K562 (cell line): Measurements from ENCODE around the gene GRIK1. TPM values are rescaled to one million over a fixed set of nuclear protein-coding genes. Genes with fewer than 3 reads are reported as not detected.

Source experiments
- ATAC-seq: fragments of 200-7000 bp; cut with Tn5 transposase; 3 replicates; pipeline ENCODE4 v1.9.1; 2020; ENCODE audit warnings: moderate library complexity
- BruUV-seq: library from RNA; stranded (reverse); fragments of 400-500 nt; replicated peaks from 2 replicates; lab custom pipeline; 2021; lab: Mats Ljungman, UMichigan
- CTCF ChIA-PET: fragments of 300-600 bp; formaldehyde crosslinking; extraction: SDS; loops from one replicate; lab custom pipeline; 2021; ENCODE audit warnings: low intra/inter-chr PET ratio; lab: Yijun Ruan, JAX
- POLR2A ChIA-PET: fragments of 300-600, 350-650 bp; sonication (Branson Sonifier 250); formaldehyde crosslinking; extraction: SDS; loops from one replicate; lab custom pipeline; 2021; ENCODE audit warnings: antibody characterized with exemption, inconsistent platforms; lab: Yijun Ruan, JAX
- DNase-seq, 4 experiments: peaks; one replicate each; pipeline versions ENCODE4 v3.0.0 to v3.0.0-alpha.2; 2011 to 2018; ENCODE audit warnings: low spot score in 3 of 4, mixed read lengths in 3 of 4; ENCODE audit errors: extremely low read depth in 1 of 4
- FAIRE-seq: peaks from 2 replicates; lab custom pipeline; 2011; peaks lifted over from hg19 to GRCh38; lab: Jason Lieb, UNC
- H2AFZ ChIP-seq: 2 replicates; pipeline ENCODE4 v1.6.0; 2011; ENCODE audit warnings: low read depth, low read length, control low read depth, inconsistent platforms
- H3K27ac ChIP-seq: fragments of 200-600 bp; 3 replicates; pipeline ENCODE4 v1.8.0; 2011; ENCODE audit warnings: low read depth, mild to moderate bottlenecking, control low read depth, inconsistent platforms, low read length, moderate library complexity, mixed read lengths; ENCODE audit errors: extremely low read depth
- H3K27me3 ChIP-seq, 2 experiments: fragments of 300-600 bp in 1 of 2; 2 replicates in 1 of 2; 3 replicates in 1 of 2; pipeline versions ENCODE4 v1.6.0 to v1.8.0; 2011; ENCODE audit warnings: inconsistent platforms in 2 of 2, low read length in 2 of 2, mild to moderate bottlenecking in 1 of 2, mixed read lengths in 1 of 2, moderate library complexity in 1 of 2; ENCODE audit not compliant: control insufficient read depth in 2 of 2, insufficient read depth in 2 of 2
- H3K36me3 ChIP-seq: fragments of 300-600 bp; 3 replicates; pipeline ENCODE4 v1.8.0; 2011; ENCODE audit warnings: mild to moderate bottlenecking, low read length, inconsistent platforms; ENCODE audit not compliant: control insufficient read depth, insufficient read depth
- H3K4me1 ChIP-seq, 2 experiments: fragments of 200-600 bp in 1 of 2; replicated peaks in 1 of 2; 2 replicates in 1 of 2; 3 replicates in 1 of 2; pipeline versions ENCODE4 v1.5.1 to v1.8.0; 2011; ENCODE audit warnings: inconsistent platforms in 2 of 2, low read length in 2 of 2, mild to moderate bottlenecking in 1 of 2, mixed read lengths in 1 of 2, moderate library complexity in 1 of 2; ENCODE audit not compliant: control insufficient read depth in 2 of 2, insufficient read depth in 2 of 2
- H3K4me2 ChIP-seq: 2 replicates; pipeline ENCODE4 v1.6.1; 2011; ENCODE audit warnings: low read length, control low read depth, inconsistent platforms, mixed read lengths; ENCODE audit not compliant: insufficient read depth
- H3K4me3 ChIP-seq: fragments of 200-600 bp; sonication (generic), shearing (Covaris generic); 2 replicates; pipeline ENCODE4 v1.5.1; 2016; ENCODE audit warnings: control low read depth, inconsistent platforms
- H3K79me2 ChIP-seq: fragments of 200-600 bp; 3 replicates; pipeline ENCODE4 v1.8.0; 2011; ENCODE audit warnings: low read length, inconsistent platforms; ENCODE audit not compliant: control insufficient read depth, insufficient read depth
- H3K9ac ChIP-seq, 2 experiments: 2 replicates each; pipeline versions ENCODE4 v1.6.0 to v1.6.1; 2011; ENCODE audit warnings: low read depth in 2 of 2, low read length in 2 of 2, control low read depth in 1 of 2, inconsistent platforms in 1 of 2, mild to moderate bottlenecking in 1 of 2, mixed read lengths in 1 of 2; ENCODE audit not compliant: insufficient read depth in 1 of 2
- H3K9me1 ChIP-seq: one replicate; pipeline ENCODE4 v1.6.0; 2011; ENCODE audit warnings: inconsistent platforms, mild to moderate bottlenecking, low read length, moderate library complexity; ENCODE audit not compliant: control insufficient read depth, insufficient read depth
- H3K9me3 ChIP-seq: replicated peaks from 2 replicates; pipeline ENCODE4 v1.5.1; 2011; ENCODE audit warnings: low read depth, low read length, inconsistent platforms; ENCODE audit not compliant: control insufficient read depth, insufficient read depth
- H4K20me1 ChIP-seq: replicated peaks from 2 replicates; pipeline ENCODE4 v1.6.1; 2011; ENCODE audit warnings: low read length, inconsistent platforms, mixed read lengths; ENCODE audit not compliant: control insufficient read depth, insufficient read depth
- FOS ChIP-seq: IDR thresholded peaks from 3 replicates; pipeline ENCODE4 v1.6.1; 2011; ENCODE audit not compliant: insufficient read length; ENCODE audit errors: extremely low read depth
- HMG20B ChIP-seq: fragments of 250-450 bp; sonication (Bioruptor Pico); IDR thresholded peaks from 2 replicates; pipeline ENCODE4 v1.5.0; 2021; ENCODE audit warnings: mild to moderate bottlenecking
- RNF2 ChIP-seq: sonication (generic); IDR thresholded peaks from 2 replicates; pipeline ENCODE4 v1.6.1; 2016
- TCF3 ChIP-seq: sonication (generic); formaldehyde crosslinking; IDR thresholded peaks from 2 replicates; pipeline ENCODE4 v1.4.0; 2020; ENCODE audit warnings: mild to moderate bottlenecking, missing genetic modification reagents
- ZBTB1 ChIP-seq: sonication (generic); formaldehyde crosslinking; IDR thresholded peaks from 2 replicates; pipeline ENCODE4 v1.8.1; 2023; ENCODE audit warnings: missing genetic modification reagents, low read depth, mild to moderate bottlenecking, borderline replicate concordance
- ZNF12 ChIP-seq: sonication (generic); formaldehyde crosslinking; IDR thresholded peaks from 2 replicates; pipeline ENCODE4 v1.4.0; 2020; ENCODE audit warnings: mild to moderate bottlenecking, missing genetic modification reagents
- ZNF133 ChIP-seq: fragments of 250-450 bp; sonication (Bioruptor Pico); IDR thresholded peaks from 2 replicates; pipeline ENCODE4 v1.4.0; 2020; ENCODE audit warnings: mild to moderate bottlenecking
- ZNF695 ChIP-seq: fragments of 450-650 bp; formaldehyde crosslinking; IDR thresholded peaks from 2 replicates; pipeline ENCODE4 v1.4.0; 2020; ENCODE audit warnings: mild to moderate bottlenecking, moderate library complexity
- WGBS: fragments of 100-300 bp; shearing (Covaris generic); methylation state at CpG from one replicate; pipeline ENCODE4 v1.1.6; 2016; ENCODE audit warnings: low coverage, mixed read lengths; ENCODE audit not compliant: insufficient coverage; ENCODE audit errors: missing lambda C conversion rate; 5-methylcytosine and 5-hydroxymethylcytosine counted together
- in situ Hi-C: fragments of 300-500 bp; cut with MboI; formaldehyde crosslinking; loops from 4 replicates; pipeline ENCODE4 v1.15.0; 2018; ENCODE audit warnings: inconsistent platforms, mixed read lengths
- intact Hi-C: fragments of 100-400 bp; cut with micrococcal nuclease; formaldehyde crosslinking; loops from 2 replicates; pipeline ENCODE4 v1.14.2; 2022
- polyA plus RNA-seq, 8 experiments: library from polyadenylated mRNA; depleted of rRNA in 4 of 8; stranded (reverse) in 5 of 8; unstranded in 3 of 8; fragments of >200 nt; fragmentation: Nextera tagmentation in 2 of 8; fragmentation: Illumina TruSeq in 1 of 8; extraction: Ambion mirVana in 2 of 8; extraction: Trizol in 1 of 8; gene quantifications; 2 replicates each; pipeline versions ENCODE4 v1.2.1 to v1.2.3, GENCODE V29; 2011 to 2014; ENCODE audit warnings: inconsistent platforms in 1 of 8, missing spikeins in 1 of 8
- total RNA-seq, 7 experiments: library from RNA; depleted of rRNA in 6 of 7; stranded (reverse); fragments of >200 nt in 6 of 7; fragmentation: Illumina TruSeq in 2 of 7; extraction: Trizol in 2 of 7; gene quantifications; 2 replicates each; pipeline versions ENCODE4 v1.2.1 to v1.2.3, GENCODE V29; 2011 to 2021; ENCODE audit warnings: low replicate concordance in 1 of 7
- TF ChIP-seq, protein P1 (sequence below): fragments of 450-650 bp; IDR thresholded peaks from 2 replicates; pipeline ENCODE4 v1.6.1; 2016; ENCODE audit warnings: missing biosample characterization, missing genetic modification characterization
- TF ChIP-seq, protein P2 (sequence below): sonication (generic); formaldehyde crosslinking; IDR thresholded peaks from 2 replicates; pipeline ENCODE4 v1.8.1; 2022; ENCODE audit warnings: missing genetic modification reagents
- TF ChIP-seq, protein P3 (sequence below): fragments of 450-650 bp; IDR thresholded peaks from 2 replicates; pipeline ENCODE4 v1.6.1; 2016; ENCODE audit warnings: mild to moderate bottlenecking

Gene GRIK1
- total and polyA plus RNA-seq, 9 of the 15 experiments (the other 6 are each of a cell fraction or from before 2014, with no cell fraction given): 0.17 to 2.8 (median 0.53) TPM

DNA sequence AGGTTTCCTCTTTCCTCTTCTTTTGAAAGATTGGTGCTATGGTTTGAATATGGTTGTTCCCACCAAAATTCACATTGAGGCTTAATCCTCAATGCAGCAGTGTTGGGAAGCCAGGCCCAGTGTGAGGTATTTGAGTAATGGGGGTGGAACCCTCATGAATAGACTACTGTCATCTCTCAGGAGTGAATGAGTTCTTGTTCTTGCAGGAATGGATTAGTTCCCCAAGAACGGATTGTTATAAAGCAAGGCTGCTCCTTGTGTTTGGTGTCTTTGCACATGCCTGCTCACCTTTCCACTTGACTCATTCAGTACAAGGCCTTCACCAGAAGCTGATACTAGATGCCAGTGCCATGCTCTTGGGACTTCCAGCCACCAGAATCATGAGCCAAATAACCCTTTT lies 417.9 kb downstream of the GRIK1 start:
- H3K27ac ChIP-seq: no peak overlapping the region
- POLR2A ChIA-PET: no interaction called here
- H2AFZ ChIP-seq: no peak overlapping the region
- H3K79me2 ChIP-seq: no peaks in the 10 kb centered on the region
- no peak overlapping the region for H3K9ac ChIP-seq
- H3K27me3 ChIP-seq: no peaks in the 10 kb centered on the region
- BruUV-seq: no TSS peak
- H3K4me2 ChIP-seq: no peak overlapping the region
- intact Hi-C loops: no loop called here
- no peaks in the 10 kb centered on the region for H3K4me1 ChIP-seq
- CTCF ChIA-PET: no interaction called here
- WGBS: 45% methylated on average over 1 of the region's 1 CpG
- DNase-seq: no peak
- TF ChIP-seq ZNF695 (CRISPR knock-in tag): no peak
- TF ChIP-seq, protein P1, sequence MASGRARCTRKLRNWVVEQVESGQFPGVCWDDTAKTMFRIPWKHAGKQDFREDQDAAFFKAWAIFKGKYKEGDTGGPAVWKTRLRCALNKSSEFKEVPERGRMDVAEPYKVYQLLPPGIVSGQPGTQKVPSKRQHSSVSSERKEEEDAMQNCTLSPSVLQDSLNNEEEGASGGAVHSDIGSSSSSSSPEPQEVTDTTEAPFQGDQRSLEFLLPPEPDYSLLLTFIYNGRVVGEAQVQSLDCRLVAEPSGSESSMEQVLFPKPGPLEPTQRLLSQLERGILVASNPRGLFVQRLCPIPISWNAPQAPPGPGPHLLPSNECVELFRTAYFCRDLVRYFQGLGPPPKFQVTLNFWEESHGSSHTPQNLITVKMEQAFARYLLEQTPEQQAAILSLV: no peak
- TF ChIP-seq, all 486 proteins: peak for 0
- FAIRE-seq (no peak), ATAC-seq (no peak)
- in situ Hi-C loops: no loop called here
- peaks cover 7% of the 10 kb centered on the region for H3K9me3 ChIP-seq
- H3K36me3 ChIP-seq: no peaks in the 10 kb centered on the region
- H4K20me1 ChIP-seq: no peaks in the 10 kb centered on the region
- H3K9me1 ChIP-seq: no peaks in the 10 kb centered on the region
- no peak overlapping the region for H3K4me3 ChIP-seq

DNA sequence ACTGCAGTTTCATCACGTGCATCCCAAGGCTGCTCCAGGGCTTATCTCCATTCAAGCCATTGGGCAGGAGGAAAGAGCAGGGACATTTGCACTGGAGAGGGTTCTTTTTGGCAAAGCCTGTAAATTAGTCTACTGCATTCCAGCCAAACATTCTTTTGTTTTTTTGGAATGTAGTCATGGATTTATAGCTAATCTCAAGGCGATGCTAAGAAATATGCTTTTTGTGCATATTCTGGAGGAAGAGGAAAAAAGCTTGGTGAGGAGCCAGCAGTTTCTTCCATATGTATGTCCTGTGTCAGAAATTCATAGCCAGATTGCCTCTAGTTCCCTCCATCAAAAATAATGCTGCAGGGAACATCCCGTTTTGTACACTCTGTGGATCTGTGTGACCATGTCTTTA lies 419.6 kb downstream of the GRIK1 start:
- Histone ChIP-seq H3K27ac (no peak overlapping the region), H3K4me2 (no peak overlapping the region), H3K4me3 (no peak overlapping the region), H3K9me3 (peaks cover 4% of the 10 kb centered on the region; the same call in 1 of the 2 replicates), H3K36me3 (no peaks in the 10 kb centered on the region), H2AFZ (no peak overlapping the region), H3K79me2 (no peaks in the 10 kb centered on the region), H3K27me3 (no peaks in the 10 kb centered on the region), H3K9ac (no peak overlapping the region), H3K4me1 (no peaks in the 10 kb centered on the region), H4K20me1 (no peaks in the 10 kb centered on the region), H3K9me1 (no peaks in the 10 kb centered on the region)
- intact Hi-C loops: no loop called here
- BruUV-seq: no TSS peak
- FAIRE-seq (no peak), ATAC-seq (no peak), DNase-seq (no peak)
- CTCF ChIA-PET: no interaction called here
- in situ Hi-C loops: no loop called here
- POLR2A ChIA-PET: no interaction called here
- WGBS: 40% methylated on average over 3 of the region's 3 CpGs
- TF ChIP-seq RNF2 (no peak), FOS (no peak), ZNF12 (CRISPR knock-in tag) (no peak), ZBTB1 (CRISPR knock-in tag) (no peak), HMG20B (CRISPR knock-in tag) (no peak), ZNF133 (CRISPR knock-in tag) (no peak), TCF3 (CRISPR knock-in tag) (no peak)
- TF ChIP-seq, protein P2, sequence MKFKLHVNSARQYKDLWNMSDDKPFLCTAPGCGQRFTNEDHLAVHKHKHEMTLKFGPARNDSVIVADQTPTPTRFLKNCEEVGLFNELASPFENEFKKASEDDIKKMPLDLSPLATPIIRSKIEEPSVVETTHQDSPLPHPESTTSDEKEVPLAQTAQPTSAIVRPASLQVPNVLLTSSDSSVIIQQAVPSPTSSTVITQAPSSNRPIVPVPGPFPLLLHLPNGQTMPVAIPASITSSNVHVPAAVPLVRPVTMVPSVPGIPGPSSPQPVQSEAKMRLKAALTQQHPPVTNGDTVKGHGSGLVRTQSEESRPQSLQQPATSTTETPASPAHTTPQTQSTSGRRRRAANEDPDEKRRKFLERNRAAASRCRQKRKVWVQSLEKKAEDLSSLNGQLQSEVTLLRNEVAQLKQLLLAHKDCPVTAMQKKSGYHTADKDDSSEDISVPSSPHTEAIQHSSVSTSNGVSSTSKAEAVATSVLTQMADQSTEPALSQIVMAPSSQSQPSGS (CRISPR knock-in tag): no peak
- TF ChIP-seq, protein P3, sequence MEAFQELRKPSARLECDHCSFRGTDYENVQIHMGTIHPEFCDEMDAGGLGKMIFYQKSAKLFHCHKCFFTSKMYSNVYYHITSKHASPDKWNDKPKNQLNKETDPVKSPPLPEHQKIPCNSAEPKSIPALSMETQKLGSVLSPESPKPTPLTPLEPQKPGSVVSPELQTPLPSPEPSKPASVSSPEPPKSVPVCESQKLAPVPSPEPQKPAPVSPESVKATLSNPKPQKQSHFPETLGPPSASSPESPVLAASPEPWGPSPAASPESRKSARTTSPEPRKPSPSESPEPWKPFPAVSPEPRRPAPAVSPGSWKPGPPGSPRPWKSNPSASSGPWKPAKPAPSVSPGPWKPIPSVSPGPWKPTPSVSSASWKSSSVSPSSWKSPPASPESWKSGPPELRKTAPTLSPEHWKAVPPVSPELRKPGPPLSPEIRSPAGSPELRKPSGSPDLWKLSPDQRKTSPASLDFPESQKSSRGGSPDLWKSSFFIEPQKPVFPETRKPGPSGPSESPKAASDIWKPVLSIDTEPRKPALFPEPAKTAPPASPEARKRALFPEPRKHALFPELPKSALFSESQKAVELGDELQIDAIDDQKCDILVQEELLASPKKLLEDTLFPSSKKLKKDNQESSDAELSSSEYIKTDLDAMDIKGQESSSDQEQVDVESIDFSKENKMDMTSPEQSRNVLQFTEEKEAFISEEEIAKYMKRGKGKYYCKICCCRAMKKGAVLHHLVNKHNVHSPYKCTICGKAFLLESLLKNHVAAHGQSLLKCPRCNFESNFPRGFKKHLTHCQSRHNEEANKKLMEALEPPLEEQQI: no peak
